SKM-1 (cell line): ENCODE data around the gene ZNF681.
"Not testable (repeated sequence)": the region's sequence is repeated elsewhere in the genome, so short reads cannot be mapped to it uniquely, and the experiment has no call there.

Experiments
- DNase-seq: peaks from one replicate; lab custom pipeline; 2025; ENCODE audit not compliant: unreplicated experiment; lab: John Stamatoyannopoulos, UW

ZNF681 gene

GRCh38 chr19:23774524-23774971 is 15.9 kb upstream of the ZNF681 start:
- peak; percentile 56 for DNase-seq

- no peak for DNase-seq
Observed at GRCh38 chr19:23774106-23774505, 15.4 kb upstream of the ZNF681 start.

GRCh38 chr19:23772675-23773063 is 14.0 kb upstream of the ZNF681 start:
- no peak for DNase-seq

GRCh38 chr19:23771761-23772674 is 13.3 kb upstream of the ZNF681 start:
- no peak for DNase-seq

GRCh38 chr19:23771316-23771715 is 12.6 kb upstream of the ZNF681 start:
- DNase-seq = no peak

- no peak for DNase-seq
Observed at GRCh38 chr19:23770672-23771250, 12.1 kb upstream of the ZNF681 start.

GRCh38 chr19:23769691-23770468 is 11.2 kb upstream of the ZNF681 start:
- no peak for DNase-seq

GRCh38 chr19:23766951-23767350 is 8.3 kb upstream of the ZNF681 start:
- no peak for DNase-seq

GRCh38 chr19:23764781-23765180 is 6.1 kb upstream of the ZNF681 start:
- DNase-seq = no peak

- DNase-seq = no peak
Observed at GRCh38 chr19:23762884-23763711, 4.4 kb upstream of the ZNF681 start.

GRCh38 chr19:23762548-23762883 is 3.8 kb upstream of the ZNF681 start:
- no peak for DNase-seq

GRCh38 chr19:23760326-23760725 is 1.6 kb upstream of the ZNF681 start:
- not testable (repeated sequence) for DNase-seq

GRCh38 chr19:23743633-23744232 is 15.0 kb downstream of the ZNF681 start:
- DNase-seq = not testable (repeated sequence)

- DNase-seq = not testable (repeated sequence)
Observed at GRCh38 chr19:23730729-23731465, 27.8 kb downstream of the ZNF681 start.

GRCh38 chr19:23724161-23724560 is 34.5 kb downstream of the ZNF681 start:
- DNase-seq = not testable (repeated sequence)

GRCh38 chr19:23718802-23719201 is 39.9 kb downstream of the ZNF681 start:
- DNase-seq = no peak

- no peak for DNase-seq
Observed at GRCh38 chr19:23716792-23717191, 41.9 kb downstream of the ZNF681 start.

GRCh38 chr19:23709347-23709746 is 49.3 kb downstream of the ZNF681 start:
- DNase-seq = no peak

- no peak for DNase-seq
Observed at GRCh38 chr19:23706657-23707056, 52.0 kb downstream of the ZNF681 start.

GRCh38 chr19:23699521-23699860 is 59.2 kb downstream of the ZNF681 start:
- DNase-seq = no peak
